Kidney glomerular epithelial cell (primary cell): ENCODE results near the gene ITPK1.
A peak's percentile ranks its signal among the peaks of the same experiment; 100 is the strongest.

ENCODE experiments used
- DNase-seq: peaks from one replicate; lab custom pipeline; 2025; lab: John Stamatoyannopoulos, UW

Gene ITPK1

GRCh38 chr14:92968291-92969020, 147.3 kb downstream of the ITPK1 start:
- no peak for DNase-seq

GRCh38 chr14:92967346-92967926, 148.3 kb downstream of the ITPK1 start:
- no peak for DNase-seq

GRCh38 chr14:92965281-92965680, 150.4 kb downstream of the ITPK1 start:
- DNase-seq: no peak

- DNase-seq: no peak
Measured at GRCh38 chr14:92964124-92965109, 151.3 kb downstream of the ITPK1 start.

GRCh38 chr14:92963301-92964123, 152.2 kb downstream of the ITPK1 start:
- DNase-seq: no peak

- DNase-seq: no peak
Measured at GRCh38 chr14:92962831-92963095, 153.0 kb downstream of the ITPK1 start.

- no peak for DNase-seq
Measured at GRCh38 chr14:92962031-92962830, 153.5 kb downstream of the ITPK1 start.

- no peak for DNase-seq
Measured at GRCh38 chr14:92961567-92961855, 154.2 kb downstream of the ITPK1 start.

GRCh38 chr14:92960706-92961566, 154.8 kb downstream of the ITPK1 start:
- DNase-seq: peak; percentile 64

GRCh38 chr14:92959761-92960680, 155.7 kb downstream of the ITPK1 start:
- DNase-seq: no peak

- DNase-seq: no peak
Measured at GRCh38 chr14:92959189-92959531, 156.6 kb downstream of the ITPK1 start.

GRCh38 chr14:92958373-92959188, 157.1 kb downstream of the ITPK1 start:
- no peak for DNase-seq

- DNase-seq: no peak
Measured at GRCh38 chr14:92956961-92957360, 158.8 kb downstream of the ITPK1 start.

- no peak for DNase-seq
Measured at GRCh38 chr14:92955381-92955780, 160.3 kb downstream of the ITPK1 start.

GRCh38 chr14:92954933-92955332, 160.8 kb downstream of the ITPK1 start:
- DNase-seq: no peak

GRCh38 chr14:92953526-92953925, 162.2 kb downstream of the ITPK1 start:
- no peak for DNase-seq

- no peak for DNase-seq
Measured at GRCh38 chr14:92952481-92953298, 163.0 kb downstream of the ITPK1 start.
